Epithelial cell of esophagus (primary cell): ENCODE data around the gene SHH.

ENCODE experiments used
- DNase-seq: peaks from one replicate; pipeline ENCODE4 v3.0.0; 2010; ENCODE audit warnings: low read depth
- H3K4me3 ChIP-seq: 2 replicates; pipeline ENCODE4 v1.5.1; 2011; ENCODE audit warnings: mild to moderate bottlenecking, low read length, control low read depth
- CTCF ChIP-seq: IDR thresholded peaks from 2 replicates; pipeline ENCODE4 v1.5.1; 2011; ENCODE audit warnings: low read depth, mild to moderate bottlenecking, low read length, control low read depth, inconsistent platforms; ENCODE audit not compliant: insufficient read depth; ENCODE audit errors: missing control alignments

The SHH gene

GRCh38 chr7:155813546-155814315, 1.5 kb upstream of the SHH start:
- no peak for TF ChIP-seq CTCF
- no peak for DNase-seq
- H3K4me3 ChIP-seq = no peak overlapping the region

- no peak overlapping the region for H3K4me3 ChIP-seq
- no peak for DNase-seq
- no peak for TF ChIP-seq CTCF
These were observed 862 bp upstream of the SHH start for GRCh38 chr7:155813125-155813524.

DNA sequence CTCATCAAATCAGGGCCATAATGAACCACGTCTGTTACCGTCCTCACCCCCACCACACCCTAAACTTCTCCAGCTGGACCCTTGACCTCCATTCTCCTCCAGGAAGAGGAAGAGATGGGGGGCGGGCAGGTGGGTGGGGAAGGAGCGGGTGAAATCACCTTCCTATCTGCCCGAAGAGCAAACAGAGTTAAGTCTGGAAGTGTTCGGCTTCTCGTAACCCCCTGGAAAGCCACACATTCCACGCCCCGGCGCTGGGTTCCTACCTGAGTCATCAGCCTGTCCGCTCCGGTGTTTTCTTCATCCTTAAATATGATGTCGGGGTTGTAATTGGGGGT, 736 bp downstream of the SHH start:
- no peak for TF ChIP-seq CTCF
- no peak overlapping the region for H3K4me3 ChIP-seq
- peak; percentile 36 for DNase-seq

- no peak for DNase-seq
- TF ChIP-seq CTCF = no peak
These were observed 1.3 kb downstream of the SHH start for GRCh38 chr7:155810770-155811559.

GRCh38 chr7:155809947-155810769, 2.1 kb downstream of the SHH start:
- no peak for DNase-seq
- TF ChIP-seq CTCF = no peak
- H3K4me3 ChIP-seq = no peak overlapping the region

More at GRCh38 chr7:155810770-155811559, 1.3 kb downstream of the SHH start:
- H3K4me3 ChIP-seq = no peak overlapping the region

GRCh38 chr7:155809332-155809946, 2.8 kb downstream of the SHH start:
- DNase-seq = no peak
- TF ChIP-seq CTCF = no peak
- H3K4me3 ChIP-seq = peak overlapping the region; percentile 16
